Ureter (tissue), 1 donor: ENCODE data around the gene ASB11. TPM values are rescaled to one million over a fixed set of nuclear protein-coding genes. Genes with fewer than 3 reads are reported as not detected.

ENCODE experiments used
- DNase-seq: peaks from one replicate; pipeline ENCODE4 v3.0.0-alpha.2; 2020; ENCODE audit warnings: low spot score
- total RNA-seq: library from RNA; stranded (reverse); gene quantifications from one replicate; pipeline ENCODE4 v1.2.4, GENCODE V29; 2023
- donor health status: DM: yes; HTN: yes; CAD: no.

The ASB11 gene
- not detected for total RNA-seq

- no peak for DNase-seq
Measured at GRCh38 chrX:15315509-15315908, at the start of gene ASB11. TSS of gene ASB11 (minus strand) at chrX:15315640. CDS start at chrX:15315605, 35 bp downstream.

GRCh38 chrX:15359701-15360100 is 44.3 kb upstream of the ASB11 start:
- DNase-seq = no peak

- no peak for DNase-seq
Measured at GRCh38 chrX:15358533-15358932, 43.1 kb upstream of the ASB11 start.

- no peak for DNase-seq
Measured at GRCh38 chrX:15356444-15356843, 41.0 kb upstream of the ASB11 start.

- no peak for DNase-seq
Measured at GRCh38 chrX:15350329-15350996, 35.0 kb upstream of the ASB11 start.

- peak; percentile 46 for DNase-seq
Measured at GRCh38 chrX:15349046-15349445, 33.6 kb upstream of the ASB11 start.

DNA sequence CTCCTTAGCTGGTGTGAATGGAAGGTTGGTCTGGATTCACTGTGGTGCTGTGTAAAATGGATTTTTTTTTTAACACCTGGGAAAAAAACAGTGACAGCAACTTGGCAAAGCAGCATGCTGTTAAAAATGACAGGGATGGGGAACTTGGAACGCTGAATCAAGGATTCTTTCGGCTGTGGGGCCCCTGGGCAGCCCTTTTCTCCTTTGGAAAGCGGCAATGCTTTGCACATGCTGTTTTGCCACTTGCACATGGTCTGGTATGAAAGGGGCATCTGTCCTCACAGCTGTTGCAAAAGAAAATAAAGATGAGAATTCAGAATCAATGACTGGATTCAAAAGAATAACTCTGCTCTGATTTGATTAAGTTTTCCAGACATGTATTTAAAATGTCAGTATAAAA is 30.5 kb upstream of the ASB11 start:
- no peak for DNase-seq

GRCh38 chrX:15344106-15344505 is 28.7 kb upstream of the ASB11 start:
- no peak for DNase-seq

GRCh38 chrX:15343075-15343476 is 27.6 kb upstream of the ASB11 start:
- DNase-seq = no peak

DNA sequence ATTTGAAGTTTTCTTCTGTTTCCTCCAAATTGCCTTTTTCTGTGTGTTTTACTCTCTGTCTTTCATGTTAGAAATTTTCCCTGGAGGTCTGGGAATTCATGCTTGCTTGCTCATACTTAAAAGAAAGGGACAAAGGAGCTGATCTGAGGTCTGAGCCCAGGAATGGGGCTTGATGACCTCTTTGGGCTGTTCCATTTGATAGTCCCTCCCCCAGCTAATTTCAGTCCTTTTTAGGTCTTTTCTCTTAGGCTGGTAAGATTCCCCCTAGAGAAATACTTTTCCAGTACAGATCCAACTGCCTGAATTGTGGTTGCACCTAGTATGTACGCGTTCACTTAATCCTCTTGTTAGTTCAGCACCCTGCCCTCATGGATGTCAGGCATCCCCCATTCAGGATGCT is 25.4 kb upstream of the ASB11 start:
- DNase-seq = no peak

GRCh38 chrX:15336023-15336413 is 20.6 kb upstream of the ASB11 start:
- no peak for DNase-seq

GRCh38 chrX:15335135-15336022 is 19.9 kb upstream of the ASB11 start, which contains the start of gene PIGA:
TSS of gene PIGA (minus strand) at chrX:15335523. CDS start at chrX:15331930, 3,593 bp downstream.
- DNase-seq = peak; percentile 95

GRCh38 chrX:15334561-15334960 is 19.1 kb upstream of the ASB11 start:
- DNase-seq = no peak

DNA sequence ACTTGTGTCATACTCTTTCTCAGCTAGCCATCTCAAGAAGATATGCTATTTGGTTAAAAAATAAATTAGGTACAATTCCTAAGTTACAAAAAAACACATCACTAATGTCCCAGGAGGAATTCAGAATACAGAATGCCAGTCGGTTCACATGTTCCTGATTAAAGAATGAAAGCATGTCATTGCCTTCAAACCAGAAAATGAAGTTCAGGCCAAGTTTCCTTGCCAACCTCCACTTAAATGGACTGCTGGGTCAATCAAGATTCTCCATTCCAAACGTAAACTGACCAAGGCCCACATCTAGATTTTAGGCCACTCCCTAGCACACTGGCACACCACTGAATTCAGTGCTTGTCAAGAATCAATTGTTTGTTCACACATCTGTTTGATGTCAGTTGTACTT is 13.4 kb upstream of the ASB11 start:
- no peak for DNase-seq

- no peak for DNase-seq
Measured at GRCh38 chrX:15328131-15328530, 12.7 kb upstream of the ASB11 start.

DNA sequence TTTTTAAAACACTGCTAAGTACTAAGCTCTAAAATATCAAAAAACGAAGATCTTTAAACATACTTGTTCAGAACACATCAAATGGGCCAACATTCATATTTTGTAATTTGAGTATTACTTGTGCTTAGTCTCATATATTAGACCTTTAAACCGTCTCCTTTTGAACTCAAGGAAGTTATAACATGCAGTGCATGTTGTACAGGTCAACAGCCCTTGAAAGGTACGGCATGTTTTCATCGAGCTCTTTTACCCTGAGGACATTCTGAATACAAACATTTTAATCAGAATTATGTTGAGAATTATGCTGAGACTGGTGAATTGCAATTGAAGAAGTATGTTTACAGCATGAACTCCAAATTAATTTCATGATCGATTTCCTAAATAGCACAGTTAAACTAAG is 7.0 kb upstream of the ASB11 start:
- no peak for DNase-seq

DNA sequence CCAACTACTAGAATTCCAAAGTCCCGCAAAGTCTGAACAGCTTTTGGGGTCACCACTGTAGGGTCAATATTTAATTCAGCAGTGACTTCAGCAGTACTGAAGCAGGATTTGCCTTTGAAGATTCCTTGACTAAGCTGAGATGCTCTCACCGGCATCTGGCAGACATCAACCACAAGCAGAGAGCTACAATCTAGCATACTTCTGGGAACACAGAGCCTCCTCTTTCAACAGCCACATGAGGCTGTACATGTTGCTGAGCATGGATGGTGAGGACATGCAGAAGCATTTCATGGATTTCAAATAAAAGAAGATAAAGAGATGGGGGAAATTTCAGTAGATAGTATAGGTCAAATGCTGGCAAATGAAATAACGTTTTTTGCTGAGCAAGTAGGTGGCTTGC is 6.6 kb upstream of the ASB11 start:
- DNase-seq = no peak

GRCh38 chrX:15321447-15321846 is 6.0 kb upstream of the ASB11 start:
- no peak for DNase-seq

GRCh38 chrX:15320297-15320696 is 4.9 kb upstream of the ASB11 start:
- DNase-seq = no peak

GRCh38 chrX:15319075-15319474 is 3.6 kb upstream of the ASB11 start:
- DNase-seq = no peak

DNA sequence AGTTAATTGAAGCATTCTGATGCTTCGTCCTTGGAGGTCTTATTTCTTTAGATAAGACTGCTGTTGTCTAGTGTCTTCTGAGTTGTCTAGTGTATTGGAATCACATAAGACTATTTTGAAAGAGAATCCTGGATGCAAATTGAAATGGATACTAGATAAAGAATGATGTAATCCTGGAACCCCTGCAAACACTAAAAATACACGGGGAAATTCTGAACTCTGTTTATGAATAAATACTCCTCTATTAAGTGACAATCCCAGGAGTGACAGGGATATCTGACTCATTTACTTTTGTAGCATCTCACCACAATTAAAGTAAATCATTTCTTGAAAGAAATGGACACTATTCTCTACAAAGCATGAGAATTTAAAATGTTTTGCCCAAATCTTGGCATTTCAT is 968 bp downstream of the ASB11 start:
- no peak for DNase-seq

GRCh38 chrX:15311119-15311518 is 4.3 kb downstream of the ASB11 start:
- DNase-seq = no peak

- DNase-seq = peak; percentile 53
Measured at GRCh38 chrX:15310117-15310516, 5.3 kb downstream of the ASB11 start.
